Measurements from ENCODE around the gene KIRREL3. TPM values are rescaled to one million over a fixed set of nuclear protein-coding genes. Genes with fewer than 3 reads are reported as not detected.

Gene KIRREL3
- total and polyA plus RNA-seq, 7 experiments from 2014 or later = not detected

DNA sequence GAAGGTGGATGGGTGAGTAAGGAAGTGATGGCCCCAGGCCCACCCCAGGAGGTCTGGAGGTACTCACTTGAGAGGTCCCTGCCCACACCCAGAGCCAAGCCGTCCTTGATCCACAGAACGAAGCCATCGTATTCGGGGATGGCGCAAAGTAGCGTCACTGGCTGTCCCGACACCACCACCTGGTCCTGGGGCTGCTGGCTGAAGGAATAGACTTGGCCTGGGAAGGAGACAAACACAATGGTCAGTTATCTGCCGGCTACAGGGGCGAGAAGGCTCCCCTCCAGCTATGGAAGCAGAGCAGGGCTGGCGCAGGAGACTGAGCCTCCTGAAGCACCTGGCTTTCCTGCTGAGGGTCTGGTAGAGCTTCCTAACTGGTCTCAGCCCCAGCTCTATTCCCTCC, 474.1 kb downstream of the KIRREL3 start:
- H3K9me3 ChIP-seq (ENCODE audit: control insufficient read depth in 2 of 3, low read length in 3 of 3) = no peaks in the 10 kb centered on the region
- POLR2A ChIA-PET = no interaction called here
- CTCF ChIA-PET = no interaction called here
- H3K36me3 ChIP-seq (ENCODE audit: control insufficient read depth in 2 of 3, insufficient read depth in 3 of 3, low read length in 3 of 3) = no peaks in the 10 kb centered on the region
- DNase-seq (no peak), ATAC-seq (no peak)
- no peak overlapping the region for H3K4me3 ChIP-seq (ENCODE audit: low read length)
- H3K27ac ChIP-seq (ENCODE audit: low read depth, low read length) = no peak overlapping the region
- Mint-ChIP-seq H3K4me1 (no peaks in the 10 kb centered on the region), H3K9me3 (peaks cover 0 to 2% (median 0%) of the 10 kb centered on the region in 11 donors), H3K27ac (no peak overlapping the region), H3K27me3 (peaks cover 0 to 20% (median 5%) of the 10 kb centered on the region in 5 donors), H3K36me3 (no peaks in the 10 kb centered on the region), H3K4me3 (no peak overlapping the region)
- H3K27me3 ChIP-seq (ENCODE audit: control insufficient read depth in 2 of 2, insufficient read depth in 2 of 2, low read length in 2 of 2) = no peaks in the 10 kb centered on the region
- no peaks in the 10 kb centered on the region for H3K4me1 ChIP-seq (ENCODE audit: control insufficient read depth in 2 of 2, insufficient read depth in 2 of 2, low read length in 2 of 2)
- intact Hi-C loops (cut with micrococcal nuclease) = no loop called here

DNA sequence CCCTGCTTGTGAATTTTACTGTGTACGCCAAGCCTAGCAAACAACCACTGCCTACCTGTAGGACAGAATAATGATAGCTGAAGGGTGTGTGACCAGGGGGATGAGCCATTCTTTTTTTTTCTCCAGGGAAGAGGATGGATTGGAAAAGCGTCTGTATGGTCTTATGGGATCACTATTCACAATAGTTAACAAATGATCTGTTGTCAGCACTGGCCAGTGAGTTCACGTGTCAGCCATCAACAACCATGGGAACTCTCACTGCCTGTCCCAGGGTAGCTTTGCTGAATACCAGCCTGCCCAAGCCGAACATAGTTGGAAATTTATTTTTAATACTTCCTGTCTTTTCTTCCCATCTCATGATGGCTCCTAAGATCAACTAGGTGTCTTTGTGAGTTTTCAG, 474.9 kb downstream of the KIRREL3 start:
- H3K4me1 Mint-ChIP-seq = no peaks in the 10 kb centered on the region
- no peak for DNase-seq
- H3K27ac Mint-ChIP-seq = no peak overlapping the region
- H3K4me3 Mint-ChIP-seq = no peak overlapping the region
- no peaks in the 10 kb centered on the region for H3K36me3 Mint-ChIP-seq
- H3K27me3 Mint-ChIP-seq = peaks cover 0 to 17% (median 4%) of the 10 kb centered on the region in 5 donors
- POLR2A ChIA-PET = interaction anchor here (0.7 kb wide), 1 partner anchor 45 kb away, joined by 3 read pairs; no protein-coding TSS in a partner anchor
- no peak for ATAC-seq
- H3K9me3 Mint-ChIP-seq = peaks cover 0 to 2% (median 0%) of the 10 kb centered on the region in 11 donors
- Histone ChIP-seq H3K27ac (ENCODE audit: low read depth, low read length) (no peak overlapping the region), H3K36me3 (ENCODE audit: control insufficient read depth in 2 of 3, insufficient read depth in 3 of 3, low read length in 3 of 3) (no peaks in the 10 kb centered on the region), H3K27me3 (ENCODE audit: control insufficient read depth in 2 of 2, insufficient read depth in 2 of 2, low read length in 2 of 2) (no peaks in the 10 kb centered on the region), H3K9me3 (ENCODE audit: control insufficient read depth in 2 of 3, low read length in 3 of 3) (no peaks in the 10 kb centered on the region), H3K4me1 (ENCODE audit: control insufficient read depth in 2 of 2, insufficient read depth in 2 of 2, low read length in 2 of 2) (no peaks in the 10 kb centered on the region), H3K4me3 (ENCODE audit: low read length) (no peak overlapping the region)
- CTCF ChIA-PET = no interaction called here
- intact Hi-C loops (cut with micrococcal nuclease) = no loop called here

- Histone ChIP-seq H3K27me3 (ENCODE audit: control insufficient read depth in 2 of 2, insufficient read depth in 2 of 2, low read length in 2 of 2) (no peaks in the 10 kb centered on the region), H3K27ac (ENCODE audit: low read depth, low read length) (no peak overlapping the region), H3K9me3 (ENCODE audit: control insufficient read depth in 2 of 3, low read length in 3 of 3) (no peaks in the 10 kb centered on the region), H3K36me3 (ENCODE audit: control insufficient read depth in 2 of 3, insufficient read depth in 3 of 3, low read length in 3 of 3) (no peaks in the 10 kb centered on the region), H3K4me1 (ENCODE audit: control insufficient read depth in 2 of 2, insufficient read depth in 2 of 2, low read length in 2 of 2) (no peaks in the 10 kb centered on the region), H3K4me3 (ENCODE audit: low read length) (no peak overlapping the region)
- H3K27ac Mint-ChIP-seq = no peak overlapping the region
- ChIA-PET POLR2A (no interaction called here), CTCF (no interaction called here)
- no peak overlapping the region for H3K4me3 Mint-ChIP-seq
- H3K4me1 Mint-ChIP-seq = no peaks in the 10 kb centered on the region
- peaks cover 0 to 2% (median 0%) of the 10 kb centered on the region in 11 donors for H3K9me3 Mint-ChIP-seq
- no peaks in the 10 kb centered on the region for H3K36me3 Mint-ChIP-seq
- intact Hi-C loops (cut with micrococcal nuclease) = no loop called here
- no peak for ATAC-seq
- peaks cover 0 to 17% (median 4%) of the 10 kb centered on the region in 5 donors for H3K27me3 Mint-ChIP-seq
- no peak for DNase-seq
Measured at GRCh38 chr11:126525216-126525615, 475.4 kb downstream of the KIRREL3 start.

DNA sequence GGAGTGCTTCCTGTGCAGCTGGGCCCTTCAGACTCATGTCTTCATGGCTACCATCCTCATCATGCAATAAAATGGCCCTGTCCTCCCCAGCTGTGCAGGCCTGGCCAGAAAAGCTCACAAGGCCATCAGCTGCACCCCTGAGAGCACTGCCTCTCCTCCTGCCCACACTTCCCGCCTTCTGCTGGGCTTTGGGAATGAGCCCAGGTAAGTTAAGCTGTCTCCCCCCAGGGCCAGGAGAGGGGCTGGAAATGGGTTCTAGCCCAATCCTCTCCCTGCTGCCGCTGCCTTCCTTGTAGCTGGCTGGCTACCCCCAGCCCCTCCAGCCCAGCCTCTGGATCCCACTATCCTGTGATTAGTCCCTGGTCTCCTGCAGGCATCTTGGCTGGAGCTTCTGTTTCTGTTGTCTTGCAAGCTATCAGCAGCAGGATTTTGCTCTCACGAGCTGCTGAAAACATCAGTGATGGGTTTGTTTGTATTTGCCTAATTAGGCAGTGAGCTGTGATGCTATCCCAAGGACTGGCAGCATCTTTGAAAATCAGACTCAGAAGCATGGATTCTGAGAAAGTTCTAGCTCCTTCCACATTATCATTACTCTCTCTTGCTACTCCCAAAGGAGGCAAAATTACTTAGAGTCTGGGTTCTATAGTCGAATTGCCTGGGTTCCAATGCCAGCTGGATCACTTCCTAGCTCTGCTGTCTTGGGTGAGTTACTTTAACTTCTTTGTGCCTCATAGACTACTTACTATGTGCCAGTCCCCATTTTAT, 476.9 kb downstream of the KIRREL3 start:
- Histone ChIP-seq H3K9me3 (ENCODE audit: control insufficient read depth in 2 of 3, low read length in 3 of 3) (no peaks in the 10 kb centered on the region), H3K36me3 (ENCODE audit: control insufficient read depth in 2 of 3, insufficient read depth in 3 of 3, low read length in 3 of 3) (no peaks in the 10 kb centered on the region), H3K4me1 (ENCODE audit: control insufficient read depth in 2 of 2, insufficient read depth in 2 of 2, low read length in 2 of 2) (no peaks in the 10 kb centered on the region), H3K27me3 (ENCODE audit: control insufficient read depth in 2 of 2, insufficient read depth in 2 of 2, low read length in 2 of 2) (no peaks in the 10 kb centered on the region), H3K4me3 (ENCODE audit: low read length) (no peak overlapping the region), H3K27ac (ENCODE audit: low read depth, low read length) (no peak overlapping the region)
- Mint-ChIP-seq H3K27me3 (peaks cover 0 to 16% (median 4%) of the 10 kb centered on the region in 5 donors), H3K36me3 (no peaks in the 10 kb centered on the region), H3K4me1 (no peaks in the 10 kb centered on the region), H3K4me3 (no peak overlapping the region), H3K27ac (no peak overlapping the region), H3K9me3 (peaks cover 0 to 2% (median 0%) of the 10 kb centered on the region in 11 donors)
- DNase-seq (no peak), ATAC-seq (no peak)
- intact Hi-C loops (cut with micrococcal nuclease) = no loop called here
- ChIA-PET CTCF (no interaction called here), POLR2A (no interaction called here)

- intact Hi-C loops (cut with micrococcal nuclease) = no loop called here
- Histone ChIP-seq H3K36me3 (ENCODE audit: control insufficient read depth in 2 of 3, insufficient read depth in 3 of 3, low read length in 3 of 3) (no peaks in the 10 kb centered on the region), H3K27ac (ENCODE audit: low read depth, low read length) (no peak overlapping the region), H3K9me3 (ENCODE audit: control insufficient read depth in 2 of 3, low read length in 3 of 3) (no peaks in the 10 kb centered on the region), H3K4me3 (ENCODE audit: low read length) (no peak overlapping the region), H3K27me3 (ENCODE audit: control insufficient read depth in 2 of 2, insufficient read depth in 2 of 2, low read length in 2 of 2) (no peaks in the 10 kb centered on the region), H3K4me1 (ENCODE audit: control insufficient read depth in 2 of 2, insufficient read depth in 2 of 2, low read length in 2 of 2) (no peaks in the 10 kb centered on the region)
- Mint-ChIP-seq H3K27ac (no peak overlapping the region), H3K4me1 (no peaks in the 10 kb centered on the region), H3K9me3 (peaks cover 0 to 2% (median 0%) of the 10 kb centered on the region in 11 donors), H3K27me3 (peaks cover 0 to 13% (median 4%) of the 10 kb centered on the region in 5 donors), H3K4me3 (no peak overlapping the region), H3K36me3 (no peaks in the 10 kb centered on the region)
- CTCF ChIA-PET = no interaction called here
- no peak for DNase-seq
- ATAC-seq = no peak
- POLR2A ChIA-PET = no interaction called here
Measured at GRCh38 chr11:126522606-126523005, 478.0 kb downstream of the KIRREL3 start.

DNA sequence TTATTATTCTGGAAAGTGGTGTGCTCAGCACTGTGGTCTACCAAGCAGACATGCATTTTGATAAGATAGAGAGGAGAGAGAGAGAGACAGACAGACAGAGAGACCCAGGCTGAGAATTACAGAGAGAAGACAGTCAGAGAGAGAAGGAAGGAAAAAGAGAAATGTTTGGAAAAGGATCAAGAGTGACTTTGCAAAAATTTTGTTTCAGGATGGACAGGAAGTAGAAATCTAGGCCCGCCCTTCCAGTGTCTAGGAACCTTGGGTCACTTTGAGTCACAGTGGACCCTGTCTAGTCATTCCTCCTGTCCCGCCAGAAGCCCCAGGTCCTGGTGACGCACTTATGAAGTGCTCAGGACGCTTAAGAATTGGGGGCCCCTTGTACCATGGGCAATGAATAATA, 478.4 kb downstream of the KIRREL3 start:
- Histone ChIP-seq H3K9me3 (ENCODE audit: control insufficient read depth in 2 of 3, low read length in 3 of 3) (no peaks in the 10 kb centered on the region), H3K27me3 (ENCODE audit: control insufficient read depth in 2 of 2, insufficient read depth in 2 of 2, low read length in 2 of 2) (no peaks in the 10 kb centered on the region), H3K27ac (ENCODE audit: low read depth, low read length) (no peak overlapping the region), H3K36me3 (ENCODE audit: control insufficient read depth in 2 of 3, insufficient read depth in 3 of 3, low read length in 3 of 3) (no peaks in the 10 kb centered on the region), H3K4me1 (ENCODE audit: control insufficient read depth in 2 of 2, insufficient read depth in 2 of 2, low read length in 2 of 2) (no peaks in the 10 kb centered on the region), H3K4me3 (ENCODE audit: low read length) (no peak overlapping the region)
- ATAC-seq (no peak), DNase-seq (no peak)
- intact Hi-C loops (cut with micrococcal nuclease) = no loop called here
- no peak overlapping the region for H3K4me3 Mint-ChIP-seq
- H3K4me1 Mint-ChIP-seq = no peaks in the 10 kb centered on the region
- H3K27me3 Mint-ChIP-seq = peaks cover 0 to 13% (median 4%) of the 10 kb centered on the region in 5 donors
- ChIA-PET CTCF (no interaction called here), POLR2A (no interaction called here)
- H3K9me3 Mint-ChIP-seq = peaks cover 0 to 2% (median 0%) of the 10 kb centered on the region in 11 donors
- no peaks in the 10 kb centered on the region for H3K36me3 Mint-ChIP-seq
- H3K27ac Mint-ChIP-seq = no peak overlapping the region

- no peaks in the 10 kb centered on the region for H3K36me3 Mint-ChIP-seq
- H3K4me1 Mint-ChIP-seq = no peaks in the 10 kb centered on the region
- no peak for DNase-seq
- CTCF ChIA-PET = no interaction called here
- Histone ChIP-seq H3K27ac (ENCODE audit: low read depth, low read length) (no peak overlapping the region), H3K4me1 (ENCODE audit: control insufficient read depth in 2 of 2, insufficient read depth in 2 of 2, low read length in 2 of 2) (no peaks in the 10 kb centered on the region), H3K9me3 (ENCODE audit: control insufficient read depth in 2 of 3, low read length in 3 of 3) (no peaks in the 10 kb centered on the region), H3K36me3 (ENCODE audit: control insufficient read depth in 2 of 3, insufficient read depth in 3 of 3, low read length in 3 of 3) (no peaks in the 10 kb centered on the region), H3K4me3 (ENCODE audit: low read length) (no peak overlapping the region), H3K27me3 (ENCODE audit: control insufficient read depth in 2 of 2, insufficient read depth in 2 of 2, low read length in 2 of 2) (no peaks in the 10 kb centered on the region)
- H3K27me3 Mint-ChIP-seq = peaks cover 0 to 21% (median 4%) of the 10 kb centered on the region in 5 donors
- no peak overlapping the region for H3K4me3 Mint-ChIP-seq
- no peak for ATAC-seq
- H3K27ac Mint-ChIP-seq = no peak overlapping the region
- intact Hi-C loops (cut with micrococcal nuclease) = no loop called here
- POLR2A ChIA-PET = no interaction called here
- H3K9me3 Mint-ChIP-seq = peaks cover 0 to 2% (median 0%) of the 10 kb centered on the region in 11 donors
Measured at GRCh38 chr11:126521196-126521595, 479.4 kb downstream of the KIRREL3 start.
